Measurements from ENCODE around the gene PPHLN1.
A peak's percentile ranks its signal among the peaks of the same experiment; 100 is the strongest.

PPHLN1 gene

DNA sequence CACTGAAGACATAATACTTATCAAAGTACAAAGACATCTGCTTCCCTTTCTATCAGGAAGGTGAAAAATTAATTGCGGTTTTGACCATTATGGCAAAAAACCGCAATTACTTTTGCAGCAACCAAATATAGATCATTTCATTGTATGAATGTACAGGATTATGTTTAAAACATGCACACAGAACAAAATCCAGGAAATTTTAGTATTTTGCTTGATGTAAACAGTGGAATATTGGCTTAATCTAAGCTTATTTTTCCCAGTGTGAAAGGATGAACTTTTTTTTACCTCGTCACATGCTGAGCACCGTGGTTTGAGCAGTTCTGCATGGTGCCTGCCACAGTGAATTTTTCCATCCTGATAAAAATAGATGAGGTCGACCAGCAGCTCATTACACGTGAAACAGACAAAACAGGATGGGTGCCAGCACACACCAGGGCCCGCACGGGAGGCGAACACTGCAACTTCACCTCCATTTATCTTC, 142.4 kb downstream of the PPHLN1 start:
- H3K4me3 ChIP-seq (ENCODE audit: low read length): no peak overlapping the region
- DNase-seq (ENCODE audit: low read depth, low spot score): no peak

GRCh38 chr12:42468921-42469320, 143.0 kb downstream of the PPHLN1 start:
- no peak for DNase-seq (ENCODE audit: low read depth, low spot score)
- no peak overlapping the region for H3K4me3 ChIP-seq (ENCODE audit: low read length)

- no peak overlapping the region for H3K4me3 ChIP-seq (ENCODE audit: low read length)
- peak; percentile 4 for DNase-seq (ENCODE audit: low read depth, low spot score)
These were observed 143.6 kb downstream of the PPHLN1 start for GRCh38 chr12:42469355-42470175.

DNA sequence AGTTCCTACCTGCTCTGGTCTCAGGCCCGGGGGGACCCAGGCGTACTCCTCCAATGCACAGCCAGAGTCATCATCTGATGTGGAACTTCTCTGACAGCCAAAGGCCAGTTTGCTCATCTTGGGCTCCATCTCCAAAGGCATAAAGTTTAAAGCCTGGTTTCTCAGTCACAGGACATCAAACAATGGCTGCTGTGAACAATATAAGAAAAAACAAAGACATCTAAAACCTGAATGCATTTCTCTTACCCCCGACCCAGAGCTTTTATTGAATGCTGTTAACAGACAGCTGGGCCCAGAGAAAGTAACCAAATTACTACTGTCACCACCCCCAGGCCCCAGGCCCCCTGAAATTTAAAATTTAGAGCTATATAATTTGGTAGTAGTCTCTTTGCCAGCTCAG, 146.4 kb downstream of the PPHLN1 start:
- no peak for DNase-seq (ENCODE audit: low read depth, low spot score)
- no peak overlapping the region for H3K4me3 ChIP-seq (ENCODE audit: low read length)

DNA sequence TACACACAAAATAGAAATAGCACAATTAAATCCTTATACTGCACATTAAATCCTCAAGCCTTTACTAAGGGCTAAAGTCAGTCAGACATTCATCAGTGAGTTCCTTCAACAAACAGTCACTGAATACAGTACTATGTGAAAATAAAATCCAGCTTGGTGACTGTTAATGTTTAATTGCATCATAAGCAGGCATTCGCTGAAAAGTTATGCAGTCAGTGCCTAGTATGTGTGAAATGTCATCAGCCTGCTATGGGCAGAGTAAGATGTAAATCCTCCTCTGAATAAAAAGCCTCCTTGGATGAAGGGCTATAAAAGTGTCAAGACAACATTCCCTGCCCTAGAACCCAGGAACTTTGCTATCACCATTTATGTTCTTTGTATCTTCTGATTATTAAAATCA, 147.2 kb downstream of the PPHLN1 start:
- no peak overlapping the region for H3K4me3 ChIP-seq (ENCODE audit: low read length)
- no peak for DNase-seq (ENCODE audit: low read depth, low spot score)

DNA sequence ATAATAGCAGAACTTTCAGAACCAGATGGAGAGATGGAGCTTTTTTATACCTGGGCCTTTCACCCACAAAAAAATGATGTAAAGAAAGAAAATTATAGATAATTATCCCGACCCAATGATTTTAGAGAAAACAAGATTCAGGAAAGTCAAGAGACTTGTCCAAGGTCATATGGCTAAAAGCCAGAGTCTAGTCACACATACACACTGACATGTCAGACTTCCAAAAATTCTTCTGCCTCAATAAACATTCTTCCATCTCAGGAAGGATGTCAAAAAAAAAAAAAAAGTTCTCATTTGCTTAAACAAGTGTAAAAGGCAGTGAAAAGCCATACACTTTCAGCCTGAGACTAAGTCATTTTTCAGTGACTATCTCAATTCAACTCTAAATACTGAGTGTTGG, 147.6 kb downstream of the PPHLN1 start:
- H3K4me3 ChIP-seq (ENCODE audit: low read length): no peak overlapping the region
- no peak for DNase-seq (ENCODE audit: low read depth, low spot score)

GRCh38 chr12:42474391-42474790, 148.4 kb downstream of the PPHLN1 start:
- H3K4me3 ChIP-seq (ENCODE audit: low read length): no peak overlapping the region
- DNase-seq (ENCODE audit: low read depth, low spot score): no peak

DNA sequence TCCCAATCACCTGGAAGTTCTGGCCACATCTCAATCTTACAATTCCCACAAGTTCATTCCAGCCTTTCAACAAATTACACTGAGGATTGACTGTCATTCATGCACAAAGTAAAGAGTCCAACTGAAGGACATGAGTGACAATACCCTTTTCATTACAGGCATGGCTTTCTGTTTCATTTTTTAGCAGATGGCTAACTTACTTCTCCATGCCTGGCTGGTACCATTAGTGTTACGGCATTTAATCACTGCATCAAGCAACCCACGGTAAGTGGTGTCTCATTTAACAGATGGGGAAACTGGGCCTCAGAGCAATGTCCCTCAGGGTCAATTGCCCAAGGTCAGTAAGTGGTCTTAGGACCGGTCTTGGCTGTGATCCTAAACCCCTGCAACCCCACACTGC, 149.1 kb downstream of the PPHLN1 start:
- no peak overlapping the region for H3K4me3 ChIP-seq (ENCODE audit: low read length)
- DNase-seq (ENCODE audit: low read depth, low spot score): no peak

DNA sequence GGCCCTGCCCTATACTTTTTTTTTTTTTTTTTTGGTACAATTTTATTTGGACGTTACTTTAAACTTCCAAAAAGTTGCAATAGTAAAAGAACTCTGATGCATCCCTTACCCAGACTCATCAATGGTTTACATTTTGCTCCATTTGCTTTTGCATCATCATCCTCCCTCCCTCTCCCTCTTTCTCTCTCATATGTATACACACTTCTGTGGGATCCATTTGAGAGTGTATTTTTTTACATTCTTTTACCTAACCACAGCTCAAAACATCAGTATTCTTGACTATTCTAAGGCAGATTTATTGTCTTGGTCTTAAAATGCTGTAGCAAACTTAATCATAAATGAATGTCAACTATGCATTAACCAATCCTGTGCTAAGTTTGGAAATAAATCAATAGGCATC, 152.0 kb downstream of the PPHLN1 start:
- H3K4me3 ChIP-seq (ENCODE audit: low read length): no peak overlapping the region
- no peak for DNase-seq (ENCODE audit: low read depth, low spot score)

GRCh38 chr12:42481368-42481767, 155.4 kb downstream of the PPHLN1 start:
- DNase-seq (ENCODE audit: low read depth, low spot score): no peak
- H3K4me3 ChIP-seq (ENCODE audit: low read length): no peak overlapping the region

GRCh38 chr12:42482041-42482747, 156.2 kb downstream of the PPHLN1 start:
- H3K4me3 ChIP-seq (ENCODE audit: low read length): no peak overlapping the region
- no peak for DNase-seq (ENCODE audit: low read depth, low spot score)

DNA sequence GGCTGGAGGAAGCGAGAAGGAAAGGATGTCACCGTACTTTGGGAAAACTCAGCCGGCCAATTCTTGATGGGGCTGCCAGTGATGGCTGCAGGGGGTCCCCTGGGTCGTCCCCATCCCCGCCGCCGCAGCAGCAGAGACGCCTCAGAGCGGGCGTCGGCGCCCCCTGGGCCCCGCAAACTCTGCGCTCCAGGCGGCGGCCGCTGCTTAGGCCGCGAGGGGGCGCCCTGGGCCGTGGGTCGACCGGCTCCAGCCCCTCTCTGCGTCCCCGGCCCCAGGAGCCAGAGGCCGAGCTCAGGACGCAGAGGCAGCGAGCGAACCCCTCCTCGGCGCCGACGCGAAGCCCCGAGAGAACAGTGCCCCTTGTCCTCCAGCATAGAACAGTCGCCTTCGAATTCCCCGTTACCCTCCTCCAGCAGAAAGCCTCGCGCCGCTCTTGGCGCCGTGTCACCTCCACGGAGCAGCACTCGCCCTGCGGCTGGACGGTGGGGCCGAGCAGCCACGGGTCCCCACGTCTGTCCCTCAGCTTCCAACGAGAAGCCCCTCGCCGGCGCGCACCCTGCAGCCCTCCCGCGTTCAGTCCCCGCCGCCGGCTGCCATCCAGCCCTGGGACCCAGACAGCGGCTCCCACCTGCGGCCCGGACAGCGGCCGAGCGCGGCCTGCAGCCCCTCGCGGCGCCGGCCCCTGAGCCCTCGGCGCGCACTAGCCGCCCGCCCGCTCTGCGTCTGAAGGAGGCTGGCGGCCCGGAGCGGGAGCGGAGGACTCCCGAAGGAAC, 157.0 kb downstream of the PPHLN1 start:
- H3K4me3 ChIP-seq (ENCODE audit: low read length): no peak overlapping the region
- no peak for DNase-seq (ENCODE audit: low read depth, low spot score)

- no peak overlapping the region for H3K4me3 ChIP-seq (ENCODE audit: low read length)
- DNase-seq (ENCODE audit: low read depth, low spot score): no peak
These were observed 157.5 kb downstream of the PPHLN1 start for GRCh38 chr12:42483521-42483790.

DNA sequence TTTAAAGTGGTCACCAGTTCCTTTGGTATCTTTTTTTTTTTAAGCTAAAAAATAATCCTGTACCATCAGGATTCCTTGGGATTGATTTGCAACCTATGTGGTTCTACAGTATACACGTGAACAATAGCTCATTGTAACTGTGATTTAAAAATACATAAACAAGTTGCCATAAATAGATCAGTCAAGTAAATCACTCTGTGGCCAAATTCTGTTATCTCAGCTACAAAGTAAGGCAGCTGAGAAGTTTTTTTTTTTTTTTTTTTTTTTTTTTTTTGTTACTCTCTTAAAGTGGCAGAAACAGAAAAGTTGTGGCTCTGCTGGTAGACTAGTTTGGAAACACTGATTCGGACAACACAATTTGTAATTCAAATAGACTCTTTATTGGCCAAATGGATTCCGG, 159.0 kb downstream of the PPHLN1 start:
- DNase-seq (ENCODE audit: low read depth, low spot score): no peak
- no peak overlapping the region for H3K4me3 ChIP-seq (ENCODE audit: low read length)

- H3K4me3 ChIP-seq (ENCODE audit: low read length): no peak overlapping the region
- DNase-seq (ENCODE audit: low read depth, low spot score): no peak
These were observed 159.9 kb downstream of the PPHLN1 start for GRCh38 chr12:42485823-42486222.

DNA sequence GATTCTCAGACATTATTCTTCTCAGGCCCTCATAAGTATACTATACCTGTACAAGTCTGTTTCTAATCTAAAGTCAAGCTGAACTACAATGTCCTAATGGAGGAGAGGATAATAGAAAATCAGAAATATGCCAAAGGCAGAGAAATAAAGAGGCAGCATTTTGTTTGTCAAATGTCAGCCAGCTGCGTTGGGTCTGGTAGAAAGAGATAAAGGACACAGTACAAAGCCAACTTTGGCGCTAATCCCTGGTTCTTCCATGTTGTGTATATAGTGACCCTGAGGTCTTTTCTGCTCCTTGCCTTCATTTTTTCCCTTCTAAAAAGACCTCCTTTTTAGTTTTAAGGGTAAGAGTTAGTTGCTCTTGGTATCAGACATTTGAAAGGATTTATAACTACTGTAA, 160.4 kb downstream of the PPHLN1 start:
- no peak overlapping the region for H3K4me3 ChIP-seq (ENCODE audit: low read length)
- no peak for DNase-seq (ENCODE audit: low read depth, low spot score)

GRCh38 chr12:42490261-42490842, 164.4 kb downstream of the PPHLN1 start:
- no peak overlapping the region for H3K4me3 ChIP-seq (ENCODE audit: low read length)
- DNase-seq (ENCODE audit: low read depth, low spot score): no peak
